Neuronal stem cell (in vitro differentiated cells): ENCODE data around the gene AS3MT.
A peak's percentile ranks its signal among the peaks of the same experiment; 100 is the strongest.

Experiments used
- DNase-seq: peaks from one replicate; pipeline ENCODE4 v3.0.0-alpha.2; 2013; ENCODE audit warnings: low spot score
- H2AFZ ChIP-seq: one replicate; pipeline ENCODE4 v1.6.1; 2013; ENCODE audit warnings: mild to moderate bottlenecking, low read length, inconsistent platforms
- H2AK5ac ChIP-seq: 2 replicates; pipeline ENCODE4 v1.6.1; 2013; ENCODE audit warnings: low read depth, mild to moderate bottlenecking, inconsistent platforms, low read length, moderate library complexity, mixed read lengths
- H2BK120ac ChIP-seq: 2 replicates; pipeline ENCODE4 v1.6.1; 2013; ENCODE audit warnings: low read depth, mild to moderate bottlenecking, inconsistent platforms, low read length, moderate library complexity, mixed read lengths
- H2BK12ac ChIP-seq: one replicate; pipeline ENCODE4 v1.6.1; 2013; ENCODE audit warnings: low read length, inconsistent platforms
- H2BK15ac ChIP-seq: 2 replicates; pipeline ENCODE4 v1.6.1; 2013; ENCODE audit warnings: mild to moderate bottlenecking, low read length, inconsistent platforms, mixed read lengths
- H2BK5ac ChIP-seq: one replicate; pipeline ENCODE4 v1.6.1; 2013; ENCODE audit warnings: inconsistent platforms, mild to moderate bottlenecking, low read length, moderate library complexity
- H3K14ac ChIP-seq: one replicate; pipeline ENCODE4 v1.6.1; 2013; ENCODE audit warnings: low read length, inconsistent platforms
- H3K18ac ChIP-seq: 2 replicates; pipeline ENCODE4 v1.6.1; 2013; ENCODE audit warnings: low read length, inconsistent platforms
- H3K23ac ChIP-seq: 2 replicates; pipeline ENCODE4 v1.6.1; 2013; ENCODE audit warnings: low read depth, mild to moderate bottlenecking, mixed read lengths, low read length, inconsistent platforms; ENCODE audit not compliant: poor library complexity
- H3K27ac ChIP-seq: replicated peaks from 3 replicates; pipeline ENCODE4 v1.5.1; 2013; ENCODE audit warnings: low read length, inconsistent platforms
- H3K27me3 ChIP-seq, 3 experiments: 2 replicates each; pipeline ENCODE4 v1.6.1; 2013; ENCODE audit warnings: low read length in 3 of 3, mild to moderate bottlenecking in 2 of 3, inconsistent platforms in 1 of 3, low read depth in 1 of 3, mixed read lengths in 1 of 3, moderate library complexity in 1 of 3; ENCODE audit not compliant: control insufficient read depth in 3 of 3, insufficient read depth in 3 of 3
- H3K36me3 ChIP-seq, 2 donors: replicated peaks in 1 of 2; 2 replicates each; pipeline ENCODE4 v1.6.1; 2013; ENCODE audit warnings: low read length in 2 of 2; ENCODE audit not compliant: control insufficient read depth in 2 of 2, insufficient read depth in 2 of 2
- H3K4ac ChIP-seq: 2 replicates; pipeline ENCODE4 v1.6.1; 2013; ENCODE audit warnings: inconsistent platforms, mild to moderate bottlenecking, low read length, moderate library complexity
- H3K4me1 ChIP-seq, 2 donors: 1 replicate in 1 of 2; 2 replicates in 1 of 2; pipeline ENCODE4 v1.6.1; 2013; ENCODE audit warnings: low read length in 2 of 2, low read depth in 1 of 2; ENCODE audit not compliant: control insufficient read depth in 2 of 2, insufficient read depth in 1 of 2
- H3K4me2 ChIP-seq: one replicate; pipeline ENCODE4 v1.6.1; 2013; ENCODE audit warnings: mild to moderate bottlenecking, low read length, inconsistent platforms; ENCODE audit not compliant: insufficient read depth, poor library complexity, severe bottlenecking
- H3K4me3 ChIP-seq, 2 donors: 2 replicates each; pipeline ENCODE4 v1.5.1; 2013; ENCODE audit warnings: low read length in 2 of 2, mild to moderate bottlenecking in 2 of 2, inconsistent platforms in 1 of 2, moderate library complexity in 1 of 2
- H3K79me1 ChIP-seq: one replicate; pipeline ENCODE4 v1.6.1; 2013; ENCODE audit warnings: low read depth, mild to moderate bottlenecking, inconsistent platforms, low read length, moderate library complexity
- H3K9ac ChIP-seq: one replicate; pipeline ENCODE4 v1.6.1; 2013; ENCODE audit warnings: mild to moderate bottlenecking, low read depth, low read length, inconsistent platforms; ENCODE audit not compliant: poor library complexity
- H3K9me3 ChIP-seq, 2 donors: replicated peaks in 1 of 2; 2 replicates each; pipeline versions ENCODE3 to v1.6.1; 2013; ENCODE audit warnings: low read length in 2 of 2, mild to moderate bottlenecking in 2 of 2, inconsistent platforms in 1 of 2, low read depth in 1 of 2, mixed read lengths in 1 of 2, moderate library complexity in 1 of 2; ENCODE audit not compliant: control insufficient read depth in 2 of 2, insufficient read depth in 1 of 2
- H4K8ac ChIP-seq: one replicate; pipeline ENCODE4 v1.6.1; 2013; ENCODE audit warnings: low read depth, mild to moderate bottlenecking, inconsistent platforms, low read length, moderate library complexity
- H4K91ac ChIP-seq: one replicate; pipeline ENCODE4 v1.6.1; 2013; ENCODE audit warnings: low read length, low read depth, mild to moderate bottlenecking, inconsistent platforms; ENCODE audit not compliant: poor library complexity
- WGBS, 2 donors: extraction: QIAGEN DNeasy Blood & Tissue Kit; methylation state at CpG; one replicate each; pipeline ENCODE4 v1.1.7; 2013; ENCODE audit warnings: missing lambda C conversion rate in 2 of 2, mixed read lengths in 1 of 2; ENCODE audit not compliant: insufficient read length in 2 of 2, insufficient replicate concordance in 1 of 2; ENCODE audit errors: extremely low coverage in 2 of 2; 5-methylcytosine and 5-hydroxymethylcytosine counted together

The AS3MT gene

DNA sequence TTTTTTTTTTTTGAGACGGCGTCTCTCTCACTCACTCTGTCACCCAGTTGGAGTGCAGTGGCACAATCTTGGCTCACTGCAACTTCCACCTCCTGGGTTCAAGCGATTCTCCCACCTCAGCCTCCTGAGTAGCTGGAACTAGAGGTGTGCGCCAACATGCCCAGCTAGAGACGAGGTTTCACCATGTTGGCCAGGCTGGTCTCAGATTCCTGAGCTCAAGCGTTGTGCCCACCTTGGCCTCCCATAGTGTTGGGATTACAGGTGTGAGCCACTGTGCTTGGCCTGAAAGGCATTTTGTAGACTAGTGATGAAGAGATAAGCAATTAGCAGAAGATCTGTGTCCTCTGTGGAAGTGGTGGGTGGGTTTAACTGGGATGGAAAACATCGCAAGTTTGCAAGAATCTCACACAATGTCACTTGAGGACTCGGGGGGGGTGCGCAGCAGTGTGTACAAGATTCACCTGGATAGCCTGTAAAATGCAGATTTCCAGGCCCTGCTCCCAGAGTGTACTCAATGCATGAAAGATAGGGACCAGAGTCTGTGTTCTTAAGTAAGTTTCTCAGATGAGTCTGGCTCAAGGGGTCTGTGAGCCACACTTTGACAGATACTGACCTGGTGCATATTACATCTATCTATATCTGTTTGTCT, 43.0 kb upstream of the AS3MT start:
- Histone ChIP-seq H3K4me1 (no peaks in the 10 kb centered on the region), H3K27ac (no peak overlapping the region), H4K91ac (no peak overlapping the region), H2BK5ac (no peak overlapping the region), H3K14ac (no peak overlapping the region), H3K27me3 (peaks cover 0 to 2% (median 0%) of the 10 kb centered on the region in 3 experiments), H2AK5ac (no peak overlapping the region), H3K23ac (no peak overlapping the region), H3K4me2 (no peak overlapping the region), H2BK12ac (no peak overlapping the region), H2BK15ac (no peak overlapping the region), H3K4me3 (no peak overlapping the region), H4K8ac (no peak overlapping the region), H3K9ac (no peak overlapping the region), H3K9me3 (peaks cover 4 to 9% of the 10 kb centered on the region in 2 donors), H3K36me3 (no peaks in the 10 kb centered on the region), H3K79me1 (no peaks in the 10 kb centered on the region), H3K18ac (no peak overlapping the region), H2AFZ (no peak overlapping the region), H3K4ac (no peak overlapping the region), H2BK120ac (no peak overlapping the region)
- WGBS, 2 donors = no CpG with 5 or more reads among the region's 9 CpGs
- no peak for DNase-seq

GRCh38 chr10:102827597-102827975, 41.7 kb upstream of the AS3MT start:
- Histone ChIP-seq H2BK12ac (no peak overlapping the region), H2AFZ (no peak overlapping the region), H2BK120ac (no peak overlapping the region), H2AK5ac (no peak overlapping the region), H4K8ac (no peak overlapping the region), H3K18ac (no peak overlapping the region), H3K23ac (no peak overlapping the region), H3K4me3 (no peak overlapping the region), H3K9me3 (peaks cover 4 to 9% of the 10 kb centered on the region in 2 donors), H2BK5ac (no peak overlapping the region), H3K4me1 (no peaks in the 10 kb centered on the region), H3K36me3 (no peaks in the 10 kb centered on the region), H3K79me1 (no peaks in the 10 kb centered on the region), H2BK15ac (no peak overlapping the region), H3K14ac (no peak overlapping the region), H3K27me3 (peaks cover 0 to 4% (median 0%) of the 10 kb centered on the region in 3 experiments), H3K4ac (no peak overlapping the region), H4K91ac (no peak overlapping the region), H3K9ac (no peak overlapping the region), H3K4me2 (no peak overlapping the region), H3K27ac (no peak overlapping the region)
- DNase-seq = no peak
- no CpG with 5 or more reads among the region's 5 CpGs for WGBS, 2 donors

- Histone ChIP-seq H3K79me1 (no peaks in the 10 kb centered on the region), H2BK120ac (no peak overlapping the region), H3K4me3 (no peak overlapping the region), H3K4me1 (no peaks in the 10 kb centered on the region), H3K9me3 (no peaks in the 10 kb centered on the region), H3K4ac (no peak overlapping the region), H4K8ac (no peak overlapping the region), H3K27me3 (peaks cover 0 to 8% (median 0%) of the 10 kb centered on the region in 3 experiments), H3K27ac (no peak overlapping the region), H4K91ac (no peak overlapping the region), H2BK5ac (no peak overlapping the region), H3K4me2 (no peak overlapping the region), H3K36me3 (no peaks in the 10 kb centered on the region), H3K18ac (no peak overlapping the region), H3K23ac (no peak overlapping the region), H2AK5ac (no peak overlapping the region), H2AFZ (peak overlapping the region; percentile 30), H3K14ac (no peak overlapping the region), H2BK12ac (no peak overlapping the region), H2BK15ac (no peak overlapping the region), H3K9ac (no peak overlapping the region)
- WGBS, 2 donors = no CpG with 5 or more reads among the region's 16 CpGs
- DNase-seq = no peak
Observed at GRCh38 chr10:102831322-102832071, 37.8 kb upstream of the AS3MT start.

GRCh38 chr10:102832248-102832647, 37.0 kb upstream of the AS3MT start:
- Histone ChIP-seq H3K14ac (no peak overlapping the region), H2AK5ac (no peak overlapping the region), H3K4me2 (no peak overlapping the region), H2AFZ (no peak overlapping the region), H3K23ac (no peak overlapping the region), H3K18ac (peak overlapping the region; percentile 16), H3K4me1 (no peaks in the 10 kb centered on the region), H3K27me3 (peaks cover 0 to 8% (median 0%) of the 10 kb centered on the region in 3 experiments), H2BK120ac (no peak overlapping the region), H3K4me3 (no peak overlapping the region), H3K79me1 (no peaks in the 10 kb centered on the region), H3K9me3 (no peaks in the 10 kb centered on the region), H2BK5ac (no peak overlapping the region), H4K91ac (no peak overlapping the region), H3K36me3 (no peaks in the 10 kb centered on the region), H2BK12ac (no peak overlapping the region), H2BK15ac (no peak overlapping the region), H4K8ac (no peak overlapping the region), H3K4ac (no peak overlapping the region), H3K9ac (no peak overlapping the region), H3K27ac (no peak overlapping the region)
- WGBS, 2 donors = no CpG with 5 or more reads among the region's 14 CpGs
- DNase-seq = no peak
